Measurements from ENCODE around the gene ELK4.

DNA sequence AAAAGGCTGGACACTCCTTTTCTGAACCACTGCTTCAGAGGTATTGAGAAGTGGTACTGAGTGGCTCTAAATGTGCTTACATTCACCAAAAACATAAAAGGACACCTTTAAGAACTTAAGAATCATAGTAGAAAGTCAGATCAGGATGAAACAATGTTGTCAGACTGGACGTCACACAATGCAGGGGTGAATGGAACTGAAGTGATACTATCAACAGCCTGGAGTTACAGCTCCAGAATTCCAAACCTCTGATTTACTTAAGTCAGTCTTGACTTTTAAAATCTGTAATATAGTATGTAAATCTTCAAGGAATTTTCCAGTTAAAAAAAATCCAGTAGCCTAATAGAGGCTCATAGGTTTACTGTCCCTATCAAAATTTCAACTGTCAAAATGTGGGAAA lies 19.3 kb downstream of the ELK4 start:
- TF ChIP-seq TAF1 (IDR thresholded peaks at IDR 0.05; ENCODE audit: low read depth), result no peak
- TF ChIP-seq, protein P1, sequence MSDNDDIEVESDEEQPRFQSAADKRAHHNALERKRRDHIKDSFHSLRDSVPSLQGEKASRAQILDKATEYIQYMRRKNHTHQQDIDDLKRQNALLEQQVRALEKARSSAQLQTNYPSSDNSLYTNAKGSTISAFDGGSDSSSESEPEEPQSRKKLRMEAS (IDR thresholded peaks at IDR 0.05), result no peak
- TF ChIP-seq FOXM1 (IDR thresholded peaks at IDR 0.05; ENCODE audit: borderline replicate concordance, low read depth), result no peak
- TF ChIP-seq, protein P2, sequence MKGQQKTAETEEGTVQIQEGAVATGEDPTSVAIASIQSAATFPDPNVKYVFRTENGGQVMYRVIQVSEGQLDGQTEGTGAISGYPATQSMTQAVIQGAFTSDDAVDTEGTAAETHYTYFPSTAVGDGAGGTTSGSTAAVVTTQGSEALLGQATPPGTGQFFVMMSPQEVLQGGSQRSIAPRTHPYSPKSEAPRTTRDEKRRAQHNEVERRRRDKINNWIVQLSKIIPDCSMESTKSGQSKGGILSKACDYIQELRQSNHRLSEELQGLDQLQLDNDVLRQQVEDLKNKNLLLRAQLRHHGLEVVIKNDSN (IDR thresholded peaks at IDR 0.05), result no peak

Measured in Ishikawa (cell line).